ENCODE data around the gene PROM2. TPM values are rescaled to one million over a fixed set of nuclear protein-coding genes. Genes with fewer than 3 reads are reported as not detected.

Gene PROM2
- total RNA-seq, 1 experiment from 2014 or later: 3.1 TPM

DNA sequence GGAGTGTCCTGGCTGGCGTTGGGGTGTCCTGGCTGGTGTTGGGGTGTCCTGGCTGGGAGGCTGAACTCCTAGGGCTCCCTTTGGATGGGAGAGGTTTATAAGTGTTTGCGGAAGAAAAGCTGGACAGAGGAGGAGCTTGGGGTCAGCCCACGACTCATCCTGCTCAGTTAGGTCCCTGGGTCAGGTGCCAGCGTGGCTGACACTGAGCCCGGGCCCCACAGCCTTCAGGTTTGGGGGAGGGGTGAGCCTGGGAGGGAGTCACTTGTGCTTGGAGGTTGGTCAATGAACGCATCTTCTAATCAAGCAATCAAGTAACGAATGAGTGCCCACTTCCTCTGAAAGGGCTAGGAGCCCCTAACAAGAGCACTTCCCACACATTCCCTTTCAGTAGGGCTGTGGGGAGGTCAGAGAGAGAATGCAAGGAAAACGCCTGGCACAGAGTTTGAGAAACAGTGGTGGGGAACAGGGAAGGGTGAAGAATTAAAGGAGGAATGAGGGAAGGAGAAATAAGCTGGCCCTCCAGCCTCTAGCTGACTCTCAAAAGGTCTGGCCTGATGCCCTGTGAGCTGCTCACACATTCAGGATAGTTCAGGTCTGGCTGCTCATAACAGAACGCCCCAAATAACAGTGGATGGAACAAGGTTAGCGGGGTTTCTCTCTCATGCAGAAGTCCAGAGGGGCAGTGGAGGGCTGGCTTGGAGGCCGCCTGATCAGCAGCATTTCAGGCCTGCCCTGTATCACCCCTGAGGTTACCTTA is 23.6 kb downstream of the PROM2 start:
- peaks cover 3% of the 10 kb centered on the region for H3K27me3 Mint-ChIP-seq (ENCODE audit: low read depth)
- Histone ChIP-seq H3K4ac (ENCODE audit: low read depth, low read length) (no peak overlapping the region), H3K23ac (ENCODE audit: insufficient read length, low read depth, low read length) (no peak overlapping the region), H4K20me1 (ENCODE audit: control insufficient read depth, insufficient read depth, insufficient read length) (no peaks in the 10 kb centered on the region), H2AK5ac (ENCODE audit: insufficient read length, low read length) (no peak overlapping the region), H3K4me1 (ENCODE audit: insufficient read depth, low read length) (no peaks in the 10 kb centered on the region), H2AFZ (ENCODE audit: low read length) (no peak overlapping the region), H3K9me3 (ENCODE audit: control insufficient read depth, low read depth, low read length) (no peaks in the 10 kb centered on the region), H3K79me2 (ENCODE audit: insufficient read depth, low read length) (no peaks in the 10 kb centered on the region), H3K27ac (ENCODE audit: insufficient read length, low read depth, low read length) (no peak overlapping the region), H3K79me1 (ENCODE audit: insufficient read depth, low read depth, low read length, poor library complexity, severe bottlenecking) (no peaks in the 10 kb centered on the region), H3K9ac (ENCODE audit: extremely low read depth, insufficient read length, low read length) (no peak overlapping the region), H4K8ac (replicated peaks; ENCODE audit: insufficient read length, low read depth, low read length) (no peak overlapping the region), H3K18ac (ENCODE audit: insufficient read length, low read depth, low read length) (no peak overlapping the region), H3K14ac (ENCODE audit: insufficient read depth, low read length) (0 out of 2 replicates have a peak overlapping the region, but pooled peaks have one; percentile 24), H2BK15ac (ENCODE audit: low read depth, low read length) (no peak overlapping the region), H2BK12ac (ENCODE audit: insufficient read length, low read depth, low read length) (no peak overlapping the region), H4K5ac (ENCODE audit: insufficient read length, low read depth, low read length) (no peak overlapping the region), H2BK20ac (ENCODE audit: low read depth, low read length, poor library complexity, severe bottlenecking) (no peak overlapping the region), H3K23me2 (ENCODE audit: insufficient read length, low read depth, low read length, poor library complexity, severe bottlenecking) (no peaks in the 10 kb centered on the region), H4K91ac (ENCODE audit: insufficient read length, low read depth, low read length) (no peak overlapping the region), H3K56ac (ENCODE audit: insufficient read length, low read depth, low read length) (no peak overlapping the region), H2BK120ac (ENCODE audit: low read depth, low read length, poor library complexity, severe bottlenecking) (no peak overlapping the region), H2BK5ac (ENCODE audit: insufficient read length, low read length) (no peak overlapping the region), H3K27me3 (ENCODE audit: insufficient read depth, low read length) (no peaks in the 10 kb centered on the region), H3T11ph (ENCODE audit: low read length) (no peak overlapping the region), H3K4me2 (ENCODE audit: insufficient read depth, insufficient read length, low read length) (no peak overlapping the region)
- peaks cover 10 to 25% of the 10 kb centered on the region in 2 experiments for H3K4me1 Mint-ChIP-seq
- no peak overlapping the region for H3K27ac Mint-ChIP-seq
- H3K36me3 Mint-ChIP-seq (ENCODE audit: insufficient read depth in 1 of 3, low read depth in 3 of 3): no peaks in the 10 kb centered on the region
- no CpG with 5 or more reads among the region's 11 CpGs for WGBS (ENCODE audit: extremely low coverage, insufficient read length, low lambda C conversion rate)
- H3K9me3 Mint-ChIP-seq: no peaks in the 10 kb centered on the region
- no peak for DNase-seq
- peak overlapping the region; percentile 15 to 66; a peak in 2 of 5 replicates for H3K4me3 Mint-ChIP-seq
- TF ChIP-seq, protein P1, sequence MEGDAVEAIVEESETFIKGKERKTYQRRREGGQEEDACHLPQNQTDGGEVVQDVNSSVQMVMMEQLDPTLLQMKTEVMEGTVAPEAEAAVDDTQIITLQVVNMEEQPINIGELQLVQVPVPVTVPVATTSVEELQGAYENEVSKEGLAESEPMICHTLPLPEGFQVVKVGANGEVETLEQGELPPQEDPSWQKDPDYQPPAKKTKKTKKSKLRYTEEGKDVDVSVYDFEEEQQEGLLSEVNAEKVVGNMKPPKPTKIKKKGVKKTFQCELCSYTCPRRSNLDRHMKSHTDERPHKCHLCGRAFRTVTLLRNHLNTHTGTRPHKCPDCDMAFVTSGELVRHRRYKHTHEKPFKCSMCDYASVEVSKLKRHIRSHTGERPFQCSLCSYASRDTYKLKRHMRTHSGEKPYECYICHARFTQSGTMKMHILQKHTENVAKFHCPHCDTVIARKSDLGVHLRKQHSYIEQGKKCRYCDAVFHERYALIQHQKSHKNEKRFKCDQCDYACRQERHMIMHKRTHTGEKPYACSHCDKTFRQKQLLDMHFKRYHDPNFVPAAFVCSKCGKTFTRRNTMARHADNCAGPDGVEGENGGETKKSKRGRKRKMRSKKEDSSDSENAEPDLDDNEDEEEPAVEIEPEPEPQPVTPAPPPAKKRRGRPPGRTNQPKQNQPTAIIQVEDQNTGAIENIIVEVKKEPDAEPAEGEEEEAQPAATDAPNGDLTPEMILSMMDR (conservative IDR thresholded peaks at IDR 0.05): no peak
